GM19397 (cell line): ENCODE data around the gene DGKZ.
A peak's percentile ranks its signal among the peaks of the same experiment; 100 is the strongest.
"Not testable (repeated sequence)": the region's sequence is repeated elsewhere in the genome, so short reads cannot be mapped to it uniquely, and the experiment has no call there.

Source experiments
- ATAC-seq: cut with Tn5 transposase; IDR thresholded peaks from one replicate; pipeline ENCODE4 v1.9.1; 2021; ENCODE audit warnings: mild to moderate bottlenecking, moderate library complexity; ENCODE audit not compliant: unreplicated experiment

The DGKZ gene, protein sequence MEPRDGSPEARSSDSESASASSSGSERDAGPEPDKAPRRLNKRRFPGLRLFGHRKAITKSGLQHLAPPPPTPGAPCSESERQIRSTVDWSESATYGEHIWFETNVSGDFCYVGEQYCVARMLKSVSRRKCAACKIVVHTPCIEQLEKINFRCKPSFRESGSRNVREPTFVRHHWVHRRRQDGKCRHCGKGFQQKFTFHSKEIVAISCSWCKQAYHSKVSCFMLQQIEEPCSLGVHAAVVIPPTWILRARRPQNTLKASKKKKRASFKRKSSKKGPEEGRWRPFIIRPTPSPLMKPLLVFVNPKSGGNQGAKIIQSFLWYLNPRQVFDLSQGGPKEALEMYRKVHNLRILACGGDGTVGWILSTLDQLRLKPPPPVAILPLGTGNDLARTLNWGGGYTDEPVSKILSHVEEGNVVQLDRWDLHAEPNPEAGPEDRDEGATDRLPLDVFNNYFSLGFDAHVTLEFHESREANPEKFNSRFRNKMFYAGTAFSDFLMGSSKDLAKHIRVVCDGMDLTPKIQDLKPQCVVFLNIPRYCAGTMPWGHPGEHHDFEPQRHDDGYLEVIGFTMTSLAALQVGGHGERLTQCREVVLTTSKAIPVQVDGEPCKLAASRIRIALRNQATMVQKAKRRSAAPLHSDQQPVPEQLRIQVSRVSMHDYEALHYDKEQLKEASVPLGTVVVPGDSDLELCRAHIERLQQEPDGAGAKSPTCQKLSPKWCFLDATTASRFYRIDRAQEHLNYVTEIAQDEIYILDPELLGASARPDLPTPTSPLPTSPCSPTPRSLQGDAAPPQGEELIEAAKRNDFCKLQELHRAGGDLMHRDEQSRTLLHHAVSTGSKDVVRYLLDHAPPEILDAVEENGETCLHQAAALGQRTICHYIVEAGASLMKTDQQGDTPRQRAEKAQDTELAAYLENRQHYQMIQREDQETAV

DNA sequence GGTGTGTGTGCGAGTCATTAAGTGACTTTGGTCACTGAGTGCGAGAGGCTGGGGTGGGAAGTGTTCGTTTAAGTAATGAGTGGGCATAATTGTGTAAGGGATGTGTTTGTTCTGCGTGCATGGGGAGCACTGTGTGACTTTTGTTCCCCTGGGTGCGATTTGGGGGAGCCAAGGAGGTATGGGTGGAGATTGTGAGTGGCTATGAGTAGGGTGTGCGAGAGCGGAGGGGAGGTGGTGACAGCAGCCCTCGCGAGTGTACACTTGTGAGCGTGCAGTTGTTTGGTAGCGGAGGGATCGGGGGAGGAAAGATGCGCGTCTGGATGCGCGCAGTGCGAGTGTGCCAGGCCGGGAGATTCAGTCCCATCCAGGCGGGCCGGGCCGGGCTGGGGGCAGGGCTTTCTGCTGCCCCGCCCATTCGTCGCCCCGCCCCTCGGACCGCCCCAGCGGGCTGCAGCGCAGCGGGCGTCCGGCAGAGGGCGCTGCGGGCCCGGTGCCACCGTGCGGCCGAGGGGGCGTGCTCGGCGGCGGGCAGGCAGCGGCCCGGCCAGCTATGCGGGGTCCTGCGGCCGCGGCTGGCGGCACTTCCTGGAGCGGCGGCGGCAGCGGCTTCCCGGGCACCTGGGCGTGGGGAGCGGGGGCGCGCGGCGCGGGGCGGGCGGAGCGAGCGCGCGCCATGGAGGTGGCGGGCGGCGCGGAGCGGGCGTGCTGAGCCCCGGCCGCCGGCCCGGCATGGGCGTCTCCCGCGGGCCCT, at the start of gene DGKZ:
Gene DGKZ, plus strand, starts transcription at position 578 of the 751 bp plus-strand sequence. CDS start 197 bp downstream, outside the sequence.
- peak; percentile 78 for ATAC-seq

DNA sequence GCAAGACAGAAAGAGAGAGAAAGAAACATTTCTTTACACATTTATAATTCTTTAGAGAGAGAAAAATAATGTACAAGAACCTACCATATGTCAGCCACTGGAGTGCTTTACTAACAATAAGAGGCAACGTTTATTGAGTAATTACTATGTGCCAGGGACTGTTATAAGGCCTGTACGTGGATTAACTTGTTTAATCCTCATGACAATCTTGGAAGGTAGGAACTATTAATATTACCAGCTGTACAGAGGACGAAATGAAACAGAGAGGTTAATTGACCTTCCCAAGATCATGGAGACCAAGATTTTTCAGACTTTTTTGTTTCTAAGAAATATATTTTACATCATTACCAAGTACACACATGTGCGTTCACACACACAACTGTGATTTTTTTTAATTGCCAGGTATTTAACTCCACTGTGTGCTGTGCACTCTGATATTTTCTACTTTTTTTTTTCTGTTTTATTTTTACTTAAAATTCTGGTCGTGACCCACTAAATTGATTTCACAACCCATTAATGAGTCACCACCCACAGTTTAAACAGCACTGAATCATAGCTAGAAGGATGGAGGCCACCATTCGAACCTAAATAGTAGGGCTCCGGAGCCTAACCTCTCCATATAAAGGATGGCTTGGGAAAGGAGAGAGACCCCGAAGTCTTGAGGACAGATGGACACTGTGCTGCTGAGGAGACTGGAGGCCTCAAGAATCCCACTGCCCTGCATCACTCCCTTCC, 48.4 kb upstream of the DGKZ start:
- ATAC-seq = no peak

DNA sequence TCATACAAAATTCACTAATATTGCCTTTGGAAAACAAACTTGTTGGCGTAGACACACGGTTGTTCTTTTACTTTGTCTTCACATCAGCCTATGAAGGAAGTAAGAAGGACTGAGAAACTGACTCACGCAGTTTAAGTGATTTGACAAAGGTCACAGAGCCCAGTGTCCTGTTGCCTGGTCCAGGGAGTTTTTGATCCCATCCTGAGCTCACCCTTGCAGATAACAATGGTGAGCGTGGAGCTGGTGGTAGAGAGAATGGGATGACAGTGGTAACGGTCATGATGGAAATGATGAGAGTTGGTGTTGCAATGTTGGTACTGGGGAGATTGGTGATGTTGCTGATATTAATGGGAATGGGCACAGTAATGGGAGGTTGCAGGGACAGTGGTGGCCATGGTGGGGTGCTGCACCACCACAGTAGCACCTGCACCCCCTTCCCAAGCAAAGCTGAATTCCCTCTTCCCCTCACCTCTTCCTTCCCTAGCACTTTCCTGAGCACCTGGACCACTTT, 47.8 kb upstream of the DGKZ start:
- no peak for ATAC-seq

DNA sequence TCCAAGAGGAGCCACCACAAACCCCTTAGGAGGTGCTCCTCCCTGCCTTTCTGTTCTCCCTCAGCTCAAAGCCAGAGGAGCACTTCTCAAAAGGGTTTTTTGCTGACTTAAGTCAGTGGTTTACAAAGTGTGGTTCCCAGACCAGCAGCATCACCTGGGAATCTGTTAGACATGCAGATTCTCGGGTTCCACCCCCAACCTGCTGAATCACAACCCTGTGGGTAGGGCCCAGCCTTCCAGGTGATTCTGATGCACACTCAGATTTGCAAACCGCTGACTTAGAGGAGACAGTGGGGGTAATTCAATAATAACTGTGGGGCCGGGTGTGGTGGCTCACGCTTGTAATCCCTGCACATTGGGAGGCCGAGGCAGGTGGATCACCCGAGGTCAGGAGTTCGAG, 47.0 kb upstream of the DGKZ start:
- ATAC-seq = no peak

DNA sequence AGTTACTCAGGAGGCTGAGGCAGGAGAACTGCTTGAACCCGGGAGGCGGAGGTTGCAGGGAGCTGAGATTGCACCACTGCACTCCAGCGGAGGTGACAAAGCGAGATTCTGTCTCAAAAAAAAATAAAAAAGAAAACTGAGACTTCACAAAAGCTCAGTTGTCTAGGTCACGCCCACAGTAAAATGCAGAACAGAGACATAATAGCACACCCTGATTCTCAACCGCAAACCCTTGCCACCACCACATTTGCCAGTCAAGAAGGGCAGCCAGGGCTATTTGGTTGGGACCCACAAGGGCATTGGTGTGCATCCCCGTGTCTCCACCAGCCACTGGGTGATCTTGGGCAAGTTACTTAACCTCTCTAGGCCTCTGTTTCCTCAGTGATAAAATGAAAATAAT, 44.4 kb upstream of the DGKZ start:
- ATAC-seq = peak; percentile 81

DNA sequence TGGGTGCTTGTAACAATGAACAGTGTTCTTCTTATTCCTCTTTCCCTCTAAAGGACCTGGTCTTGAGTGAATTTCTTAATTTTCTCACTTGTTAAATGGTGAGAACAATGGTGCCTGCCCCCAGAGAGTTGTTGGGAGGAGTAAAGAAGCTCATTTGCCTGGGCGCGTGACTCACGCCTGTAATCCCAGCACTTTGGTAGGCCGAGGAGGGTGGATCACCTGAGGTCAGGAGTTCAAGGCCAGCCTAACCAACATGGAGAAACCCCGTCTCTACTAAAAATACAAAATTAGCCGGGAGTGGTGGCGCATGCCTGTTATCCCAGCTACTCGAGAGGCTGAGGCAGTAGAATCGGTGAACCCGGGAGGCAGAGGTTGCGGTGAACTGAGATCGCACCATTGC, 43.2 kb upstream of the DGKZ start:
- ATAC-seq = not testable (repeated sequence)

DNA sequence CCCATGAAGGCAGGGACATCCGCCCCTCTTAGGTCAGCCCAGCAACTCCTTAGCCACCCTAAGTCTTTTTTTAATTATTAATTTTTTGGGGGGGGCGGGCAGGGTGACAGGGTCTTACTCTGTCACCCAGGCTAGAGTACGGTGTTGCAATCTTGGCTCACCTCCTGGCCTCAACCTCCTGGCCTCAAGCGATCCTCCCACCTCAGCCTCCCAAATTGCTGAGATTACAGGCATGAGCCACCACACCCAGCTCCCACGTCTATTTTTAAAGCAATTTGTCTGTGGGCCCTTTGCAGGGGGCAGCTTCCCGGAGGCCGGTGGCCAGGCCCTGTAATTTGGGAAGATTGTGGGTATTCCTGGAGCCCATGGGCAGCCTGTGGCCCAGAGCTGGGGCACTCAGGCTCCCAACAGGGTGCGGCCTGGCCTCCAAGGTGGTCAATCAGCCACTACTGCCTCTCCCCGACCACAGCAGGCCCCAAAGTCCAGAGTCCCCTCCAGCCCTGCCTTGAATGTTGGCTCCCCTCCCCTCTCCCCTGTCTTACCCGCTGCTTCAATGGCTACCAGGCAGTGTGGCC, 42.6 kb upstream of the DGKZ start:
- ATAC-seq = no peak

DNA sequence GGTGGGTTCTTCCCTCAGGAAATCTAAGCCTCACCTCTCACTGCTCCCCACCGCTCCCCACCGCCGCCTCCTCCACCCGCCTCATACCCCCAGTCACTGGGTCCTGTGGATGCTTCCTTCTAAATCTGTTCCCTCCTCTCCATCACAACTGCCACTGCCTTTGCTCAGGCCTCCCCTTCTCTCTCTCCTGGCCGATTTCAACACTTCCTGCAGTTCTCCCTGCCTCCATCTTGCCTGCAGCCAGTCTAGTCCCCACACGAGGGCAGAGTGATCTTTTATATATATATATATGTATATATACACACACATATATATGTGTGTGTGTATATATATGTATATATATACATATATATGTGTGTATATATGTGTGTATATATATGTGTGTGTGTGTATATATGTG, 42.0 kb upstream of the DGKZ start:
- no peak for ATAC-seq

DNA sequence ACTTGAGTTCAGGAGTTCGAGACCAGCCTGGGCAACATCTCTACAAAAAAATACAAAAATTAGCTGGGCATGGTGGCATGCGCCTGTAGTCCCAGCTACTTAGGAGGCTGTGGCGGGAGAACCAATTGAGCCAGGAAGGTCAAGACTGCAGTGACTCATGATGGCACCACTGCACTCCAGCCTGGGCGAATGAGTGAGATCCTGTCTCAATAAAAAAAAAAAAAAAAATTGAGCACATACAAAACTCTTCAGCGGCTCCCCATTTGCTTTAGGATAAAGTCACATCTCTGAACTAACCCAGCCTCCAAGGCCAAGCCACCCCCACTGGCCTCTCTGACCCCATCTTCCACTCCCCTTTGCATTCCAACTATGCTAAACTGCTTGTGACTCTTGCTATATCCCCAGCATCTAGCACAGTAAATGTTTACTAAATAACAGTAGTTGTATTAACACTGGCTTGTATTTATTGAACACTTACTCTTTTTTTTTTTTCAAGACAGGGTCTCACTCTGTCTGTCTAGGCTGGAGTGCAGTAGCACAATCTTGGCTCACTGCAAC, 40.9 kb upstream of the DGKZ start:
- no peak for ATAC-seq

DNA sequence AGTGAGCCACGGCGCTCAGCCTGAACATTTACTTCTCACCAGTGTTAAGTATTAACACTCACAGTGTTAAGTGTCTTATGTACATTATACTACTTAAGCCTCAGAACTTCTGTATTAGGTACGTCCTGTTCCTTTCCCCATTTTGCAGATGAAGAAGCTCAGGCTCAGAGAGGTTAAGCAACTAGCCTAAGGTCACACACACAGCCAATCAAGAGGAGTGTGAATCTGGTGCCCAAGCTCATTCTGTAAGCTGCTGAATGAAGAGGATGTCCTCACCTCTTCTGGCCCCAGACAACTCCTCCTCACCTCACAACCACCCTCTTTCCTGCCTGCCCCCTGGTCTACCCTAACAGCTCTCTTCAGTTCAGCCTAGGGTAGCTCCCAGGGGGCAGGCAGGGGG, 39.9 kb upstream of the DGKZ start:
- no peak for ATAC-seq

DNA sequence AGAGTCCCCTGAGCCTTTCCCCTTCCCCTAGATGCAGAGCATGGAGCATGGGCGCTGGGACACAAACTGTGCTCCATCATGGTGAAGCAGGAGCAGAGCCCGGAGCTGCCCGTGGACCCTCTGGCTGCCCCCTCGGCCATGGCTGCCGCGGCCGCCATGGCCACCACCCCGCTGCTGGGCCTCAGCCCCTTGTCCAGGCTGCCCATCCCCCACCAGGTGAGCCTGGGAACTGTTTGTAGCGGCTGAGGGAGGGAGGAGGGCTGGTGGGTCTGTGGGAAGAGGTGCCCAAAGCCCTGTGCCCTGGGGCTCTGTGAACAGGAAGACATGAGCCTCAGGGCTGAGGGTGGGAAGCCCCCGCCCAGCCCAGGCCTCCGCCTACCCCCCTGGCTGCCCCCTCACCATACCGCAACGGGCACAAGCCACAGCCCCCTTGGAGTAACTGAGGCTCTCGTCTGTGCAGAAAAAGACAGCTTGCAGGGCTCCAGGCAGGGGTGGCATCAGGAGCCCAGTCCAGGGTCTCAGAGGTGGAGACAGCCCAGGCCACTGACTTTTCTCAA, 39.4 kb upstream of the DGKZ start:
- ATAC-seq = no peak

DNA sequence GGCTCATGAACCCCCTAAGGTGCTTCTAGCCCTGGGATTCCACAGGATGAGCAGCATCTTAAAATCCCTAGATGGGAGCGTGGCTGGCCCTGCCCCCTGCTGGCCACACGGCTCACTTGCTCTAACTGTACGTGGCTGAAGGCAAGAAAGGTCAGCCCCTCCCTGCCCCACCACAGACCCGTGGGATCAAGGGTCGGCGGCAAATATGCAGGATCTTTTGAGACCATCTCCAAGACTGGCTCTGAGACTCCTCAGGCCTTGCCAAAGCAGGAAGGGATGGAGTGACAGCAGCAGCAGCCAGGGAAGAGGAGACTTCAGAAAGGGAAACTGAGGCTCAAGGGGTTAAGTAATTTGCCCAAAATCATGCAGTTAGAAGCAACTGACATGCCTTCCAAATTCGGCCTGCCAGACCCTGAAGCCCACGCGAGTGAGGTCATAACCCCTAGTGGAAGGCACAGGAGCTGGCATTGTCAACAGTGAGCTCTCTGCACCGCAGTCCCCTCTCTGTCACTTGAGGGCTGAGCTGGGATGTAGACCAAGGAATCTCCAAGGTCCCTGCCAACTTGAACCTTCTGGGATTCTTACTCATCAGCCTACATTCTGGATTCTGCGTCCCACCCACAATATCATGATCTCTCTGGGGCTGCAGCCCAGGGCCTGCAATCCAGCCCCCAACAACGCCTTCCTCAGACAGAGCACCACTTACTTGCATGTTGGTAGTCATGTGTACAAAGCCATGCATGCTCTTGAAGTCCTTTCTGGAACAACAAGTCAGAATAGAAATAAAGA, 38.4 kb upstream of the DGKZ start:
- peak; percentile 61 for ATAC-seq

DNA sequence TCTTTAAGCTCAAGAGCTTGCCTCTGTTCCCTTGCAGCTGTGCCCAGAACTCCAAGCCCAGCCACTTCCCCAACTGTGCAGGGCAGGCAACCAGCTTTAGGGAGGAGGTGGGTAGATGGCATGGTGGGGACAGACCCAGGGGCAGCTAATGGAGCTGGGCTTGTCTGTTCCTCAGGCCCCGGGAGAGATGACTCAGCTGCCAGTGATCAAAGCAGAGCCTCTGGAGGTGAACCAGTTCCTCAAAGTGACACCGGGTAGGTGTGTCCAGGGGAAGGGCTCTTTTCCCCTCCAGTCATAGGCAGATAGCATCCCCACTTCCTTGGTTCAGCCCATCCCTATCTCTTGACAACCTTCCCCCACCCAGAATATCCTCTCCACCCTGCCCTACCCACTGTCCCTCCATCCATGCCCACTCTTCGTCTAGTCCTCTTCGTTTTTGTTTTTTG, 37.4 kb upstream of the DGKZ start:
- ATAC-seq = no peak

DNA sequence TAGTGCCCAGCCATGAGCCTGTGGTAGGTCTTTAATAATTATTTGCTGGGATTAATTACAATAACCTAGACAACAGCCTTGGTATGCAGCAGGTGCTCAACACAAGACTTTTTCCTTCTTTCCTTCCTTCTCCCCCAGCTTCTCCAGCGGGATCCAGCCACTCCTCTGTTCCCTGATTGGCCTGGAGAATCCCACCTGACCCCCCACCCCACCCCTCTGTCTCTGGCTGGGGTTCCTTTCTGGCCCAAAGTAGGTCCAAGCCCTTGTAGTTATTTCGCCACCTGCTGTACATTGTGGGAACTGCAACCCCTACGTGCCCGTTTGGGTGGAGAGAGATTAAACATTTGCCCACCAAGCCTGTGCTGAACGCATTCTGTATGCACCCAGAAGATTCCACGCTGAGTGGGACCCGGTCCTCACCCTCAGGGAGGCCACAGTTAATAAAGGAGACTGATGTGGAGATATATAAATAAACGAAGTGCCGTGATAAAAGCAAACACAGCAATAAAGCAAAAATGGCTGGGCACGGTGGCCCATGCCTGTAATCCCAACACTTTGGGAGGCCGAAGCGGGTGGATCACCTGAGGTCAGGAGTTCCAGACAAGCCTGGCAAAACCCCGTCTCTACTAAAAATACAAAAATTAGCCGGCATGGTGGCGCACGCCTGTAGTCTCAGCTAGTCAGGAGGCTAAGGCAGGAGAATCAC, 32.1 kb upstream of the DGKZ start:
- no peak for ATAC-seq

DNA sequence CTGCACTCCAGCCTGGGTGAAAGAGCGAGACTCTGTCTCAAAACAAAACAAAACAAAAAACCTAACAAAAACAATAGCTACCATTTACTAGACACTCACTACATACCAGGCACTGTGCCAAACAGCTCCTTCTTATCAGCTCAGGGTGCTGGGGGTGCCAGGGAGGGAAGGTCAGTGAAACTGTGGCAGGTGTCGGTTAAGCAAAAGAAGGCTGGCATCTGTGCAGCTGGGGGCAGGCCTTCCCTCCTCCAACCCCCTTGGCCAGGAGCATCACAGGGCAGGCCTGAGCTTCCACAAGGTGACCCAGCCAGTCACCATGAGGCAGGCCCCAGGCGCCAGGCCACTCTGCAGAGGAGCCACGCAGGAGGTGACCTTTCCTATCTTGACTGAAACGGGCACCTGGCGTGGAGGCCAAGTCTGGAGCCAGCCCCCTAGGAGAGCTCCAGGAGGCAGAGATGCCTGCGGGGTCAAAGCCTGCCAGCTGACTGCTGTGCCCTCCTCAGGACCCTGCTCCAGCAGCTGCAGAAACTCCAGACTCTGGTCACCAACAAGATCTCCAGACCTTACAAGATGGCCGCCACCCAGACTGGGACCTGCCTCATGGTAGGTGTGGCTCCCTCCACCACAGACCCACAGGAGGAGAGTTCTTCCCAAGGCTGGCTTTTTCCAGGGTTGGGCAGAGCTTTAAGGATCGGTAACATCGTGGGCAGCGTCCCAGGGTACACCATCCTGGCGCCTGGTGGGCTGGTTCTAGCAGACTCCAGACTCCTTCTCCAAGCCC, 31.3 kb upstream of the DGKZ start:
- no peak for ATAC-seq

DNA sequence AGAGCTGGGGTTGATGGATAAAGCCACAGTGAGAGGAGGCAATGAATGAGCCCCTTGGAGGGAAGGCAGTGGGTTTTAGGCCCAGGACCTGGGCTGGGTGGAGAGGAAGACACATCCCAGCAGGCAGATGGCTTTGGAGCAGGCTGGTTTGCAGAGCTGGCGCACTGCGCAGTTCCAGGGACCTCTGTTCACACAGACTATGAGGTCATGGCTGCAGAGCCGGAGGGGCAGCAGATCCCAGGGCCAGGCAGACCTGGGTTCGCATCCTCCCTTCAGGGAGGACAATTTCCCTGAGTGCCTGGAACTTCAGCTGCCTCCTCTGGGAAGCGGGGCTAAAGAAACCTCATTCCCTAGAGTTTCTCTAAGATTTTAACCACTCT, 28.2 kb upstream of the DGKZ start:
- ATAC-seq = no peak

DNA sequence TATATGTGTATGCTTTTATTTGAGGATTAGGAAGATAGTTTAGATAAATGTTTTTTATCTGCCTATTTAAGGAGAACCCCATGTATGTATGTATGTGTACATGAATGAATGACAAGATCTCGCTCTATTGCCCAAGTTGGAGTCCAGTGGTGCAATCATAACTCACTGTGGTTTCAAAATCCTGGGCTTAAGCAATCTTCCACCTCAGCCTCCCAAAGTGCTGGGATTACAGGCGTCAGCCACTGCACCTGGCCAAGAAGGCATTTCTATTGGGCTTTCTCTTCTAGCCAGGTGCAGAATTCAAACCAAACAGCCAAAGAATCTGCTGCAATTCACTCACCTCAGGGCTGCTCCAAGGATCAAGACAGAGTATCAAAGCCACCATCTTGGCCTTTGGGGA, 25.5 kb upstream of the DGKZ start:
- no peak for ATAC-seq
